Measurements from ENCODE around the gene NR6A1. TPM values are rescaled to one million over a fixed set of nuclear protein-coding genes. Genes with fewer than 3 reads are reported as not detected.

The NR6A1 gene
- total RNA-seq, 2 donors from 2014 or later = 0.71 to 4.6 TPM

DNA sequence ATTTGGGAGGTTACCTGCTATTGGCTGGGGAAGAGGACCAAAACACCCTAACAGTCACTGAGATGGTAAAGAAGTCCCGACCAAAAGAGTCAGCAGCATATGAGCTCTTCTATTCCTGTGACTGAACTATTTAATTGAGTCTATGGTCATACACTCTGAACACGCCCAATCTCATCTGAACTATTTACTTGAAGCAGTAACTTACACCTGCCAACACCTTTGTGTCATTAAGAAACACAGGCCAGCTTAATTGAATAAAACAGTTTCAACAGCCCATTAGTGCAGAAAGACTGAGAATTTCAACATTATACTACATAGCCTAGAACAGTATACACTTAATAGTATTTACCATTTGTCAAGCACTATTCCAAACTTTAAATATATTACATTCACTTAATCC lies 47.8 kb downstream of the NR6A1 start:
- TF ChIP-seq, protein P1, sequence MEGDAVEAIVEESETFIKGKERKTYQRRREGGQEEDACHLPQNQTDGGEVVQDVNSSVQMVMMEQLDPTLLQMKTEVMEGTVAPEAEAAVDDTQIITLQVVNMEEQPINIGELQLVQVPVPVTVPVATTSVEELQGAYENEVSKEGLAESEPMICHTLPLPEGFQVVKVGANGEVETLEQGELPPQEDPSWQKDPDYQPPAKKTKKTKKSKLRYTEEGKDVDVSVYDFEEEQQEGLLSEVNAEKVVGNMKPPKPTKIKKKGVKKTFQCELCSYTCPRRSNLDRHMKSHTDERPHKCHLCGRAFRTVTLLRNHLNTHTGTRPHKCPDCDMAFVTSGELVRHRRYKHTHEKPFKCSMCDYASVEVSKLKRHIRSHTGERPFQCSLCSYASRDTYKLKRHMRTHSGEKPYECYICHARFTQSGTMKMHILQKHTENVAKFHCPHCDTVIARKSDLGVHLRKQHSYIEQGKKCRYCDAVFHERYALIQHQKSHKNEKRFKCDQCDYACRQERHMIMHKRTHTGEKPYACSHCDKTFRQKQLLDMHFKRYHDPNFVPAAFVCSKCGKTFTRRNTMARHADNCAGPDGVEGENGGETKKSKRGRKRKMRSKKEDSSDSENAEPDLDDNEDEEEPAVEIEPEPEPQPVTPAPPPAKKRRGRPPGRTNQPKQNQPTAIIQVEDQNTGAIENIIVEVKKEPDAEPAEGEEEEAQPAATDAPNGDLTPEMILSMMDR (IDR thresholded peaks at IDR 0.05) = no peak
- Histone ChIP-seq H3K4me1 (ENCODE audit: control insufficient read depth in 1 of 2, low read depth in 2 of 2) (no peaks in the 10 kb centered on the region), H3K36me3 (no peaks in the 10 kb centered on the region), H3K9me3 (no peaks in the 10 kb centered on the region), H3K4me3 (no peak overlapping the region), H3K27ac (no peak overlapping the region), H3K27me3 (replicated peaks; ENCODE audit: insufficient read depth) (no peaks in the 10 kb centered on the region)
- DNase-seq (ENCODE audit: low spot score) (no peak), ATAC-seq (ENCODE audit: insufficient number of reproducible peaks, low FRiP score, low read depth) (no peak)

DNA sequence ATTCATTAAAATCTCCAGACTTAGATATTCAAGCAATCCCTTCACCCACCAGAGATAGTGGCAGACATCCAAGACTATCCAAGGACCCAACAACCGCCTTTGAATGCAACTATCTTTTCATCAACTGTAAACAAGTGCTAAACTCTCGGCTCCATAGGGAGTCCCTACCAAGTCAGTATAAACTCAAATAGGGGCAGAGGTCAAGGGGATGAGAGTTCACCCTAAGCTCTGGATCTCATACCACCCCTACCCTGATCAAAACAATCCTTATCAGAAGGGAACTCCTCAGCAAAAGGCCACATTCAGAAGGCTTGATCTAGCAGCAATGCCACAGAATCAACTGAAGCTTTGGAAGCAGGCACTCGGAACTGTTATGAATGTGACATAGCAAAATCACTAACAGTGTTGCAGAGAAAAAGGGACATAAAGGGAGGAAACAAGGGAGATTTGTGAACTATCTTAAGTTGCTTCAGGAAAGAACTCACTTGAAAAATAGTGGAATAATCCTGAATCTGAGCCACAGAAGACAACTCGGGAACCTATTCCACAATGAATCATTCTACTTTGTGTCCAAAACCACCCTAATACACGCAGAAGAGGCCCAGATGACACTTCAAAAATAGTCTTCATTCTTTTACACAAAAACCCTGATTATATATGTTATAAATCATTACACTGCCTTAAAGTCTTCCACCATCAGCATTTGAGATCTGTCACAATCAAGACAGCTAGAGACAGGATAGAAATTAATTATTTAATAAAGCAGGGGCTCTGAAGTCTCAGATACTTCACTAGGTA lies 49.8 kb downstream of the NR6A1 start:
- TF ChIP-seq, protein P1 (IDR thresholded peaks at IDR 0.05) = no peak
- Histone ChIP-seq H3K4me1 (ENCODE audit: control insufficient read depth in 1 of 2, low read depth in 2 of 2) (no peaks in the 10 kb centered on the region), H3K27ac (no peak overlapping the region), H3K27me3 (replicated peaks; ENCODE audit: insufficient read depth) (no peaks in the 10 kb centered on the region), H3K4me3 (no peak overlapping the region), H3K36me3 (no peaks in the 10 kb centered on the region), H3K9me3 (no peaks in the 10 kb centered on the region)
- no peak for ATAC-seq (ENCODE audit: insufficient number of reproducible peaks, low FRiP score, low read depth)
- no peak for DNase-seq (ENCODE audit: low spot score)

DNA sequence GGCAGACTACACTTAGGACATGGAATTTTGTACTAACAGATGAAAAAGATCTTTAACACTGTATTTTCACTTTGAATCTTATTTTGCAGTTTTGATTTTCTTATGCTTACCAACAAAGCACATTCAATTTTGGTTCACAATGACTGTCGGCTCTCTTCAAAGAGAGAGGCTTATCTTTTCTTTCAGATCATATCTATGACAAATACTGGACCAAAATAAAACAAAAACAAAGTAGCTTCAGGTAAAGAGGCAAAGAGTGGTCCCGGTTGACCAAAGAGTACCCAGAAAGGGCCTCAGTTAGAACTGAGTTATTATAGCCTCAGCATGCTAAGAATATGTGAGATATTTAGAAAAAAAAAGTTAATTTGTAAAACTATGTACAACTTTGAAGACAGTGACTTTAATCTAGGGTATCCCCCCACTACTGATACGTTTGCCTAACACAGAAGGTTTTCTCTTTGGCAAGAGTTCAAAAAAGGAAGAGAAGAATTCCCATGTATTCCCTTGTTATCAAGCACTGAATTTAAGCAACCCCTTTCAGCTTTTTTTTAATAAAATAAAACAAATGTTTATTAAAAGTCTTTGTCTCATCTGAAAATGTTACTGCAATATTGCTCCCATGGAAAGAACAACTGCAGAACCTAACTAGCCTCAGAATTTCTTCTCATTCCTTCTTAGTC lies 50.5 kb downstream of the NR6A1 start:
- TF ChIP-seq, protein P1 (IDR thresholded peaks at IDR 0.05) = no peak
- Histone ChIP-seq H3K36me3 (no peaks in the 10 kb centered on the region), H3K27ac (no peak overlapping the region), H3K4me3 (no peak overlapping the region), H3K9me3 (no peaks in the 10 kb centered on the region), H3K4me1 (ENCODE audit: control insufficient read depth in 1 of 2, low read depth in 2 of 2) (no peaks in the 10 kb centered on the region), H3K27me3 (replicated peaks; ENCODE audit: insufficient read depth) (no peaks in the 10 kb centered on the region)
- ATAC-seq (ENCODE audit: insufficient number of reproducible peaks, low FRiP score, low read depth) (no peak), DNase-seq (ENCODE audit: low spot score) (no peak)

DNA sequence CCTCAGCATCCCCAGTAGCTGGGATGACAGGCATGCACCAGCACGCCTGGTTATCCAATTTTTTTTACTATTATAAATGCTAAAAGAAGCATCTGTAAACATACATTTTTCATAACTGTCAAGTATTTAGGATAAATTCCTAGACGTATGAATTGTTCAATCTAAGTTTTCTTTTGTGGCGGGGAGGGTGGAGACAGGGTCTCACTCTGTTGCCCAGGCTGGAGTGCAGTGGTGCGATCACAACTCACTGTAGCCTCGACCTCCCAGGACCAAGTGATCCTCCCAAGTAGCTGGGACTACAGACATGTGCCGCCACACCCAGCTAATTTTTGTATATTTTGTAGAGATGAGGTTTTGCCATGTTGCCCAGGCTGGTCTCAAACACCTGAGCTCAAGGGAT lies 52.2 kb downstream of the NR6A1 start:
- H3K4me3 ChIP-seq = no peak overlapping the region
- no peak for ATAC-seq (ENCODE audit: insufficient number of reproducible peaks, low FRiP score, low read depth)
- no peaks in the 10 kb centered on the region for H3K27me3 ChIP-seq (replicated peaks; ENCODE audit: insufficient read depth)
- TF ChIP-seq, protein P1 (IDR thresholded peaks at IDR 0.05) = no peak
- no peaks in the 10 kb centered on the region for H3K4me1 ChIP-seq (ENCODE audit: control insufficient read depth in 1 of 2, low read depth in 2 of 2)
- no peak overlapping the region for H3K27ac ChIP-seq
- no peaks in the 10 kb centered on the region for H3K9me3 ChIP-seq
- H3K36me3 ChIP-seq = no peaks in the 10 kb centered on the region
- no peak for DNase-seq (ENCODE audit: low spot score)

DNA sequence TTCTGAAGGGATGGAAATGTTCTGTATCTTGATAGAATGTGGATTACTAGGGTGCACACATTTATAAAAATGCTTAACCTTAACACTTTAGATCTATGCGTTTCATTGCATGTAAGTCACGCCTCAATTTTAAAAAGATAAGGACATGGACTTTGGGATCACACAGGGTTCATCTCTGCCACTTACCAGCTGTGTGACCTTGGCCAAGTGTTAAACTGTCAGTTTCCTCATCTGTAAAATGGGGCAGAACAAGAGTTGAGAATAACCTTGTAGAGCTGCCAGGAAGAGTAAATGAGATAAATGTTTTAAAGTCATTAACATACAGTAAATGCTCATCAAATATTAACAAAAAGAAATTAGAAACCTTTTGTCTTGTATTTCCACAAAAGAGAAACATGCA lies 53.5 kb downstream of the NR6A1 start:
- no peak for DNase-seq (ENCODE audit: low spot score)
- Histone ChIP-seq H3K36me3 (no peaks in the 10 kb centered on the region), H3K4me3 (no peak overlapping the region), H3K27ac (no peak overlapping the region), H3K27me3 (replicated peaks; ENCODE audit: insufficient read depth) (no peaks in the 10 kb centered on the region), H3K4me1 (ENCODE audit: control insufficient read depth in 1 of 2, low read depth in 2 of 2) (no peaks in the 10 kb centered on the region), H3K9me3 (no peaks in the 10 kb centered on the region)
- ATAC-seq (ENCODE audit: insufficient number of reproducible peaks, low FRiP score, low read depth) = no peak
- TF ChIP-seq, protein P1 (IDR thresholded peaks at IDR 0.05) = no peak

All from thoracic aorta (tissue), 2 donors.